Hepatocyte (in vitro differentiated cells): ENCODE data around the gene C15orf62. TPM values are rescaled to one million over a fixed set of nuclear protein-coding genes. Genes with fewer than 3 reads are reported as not detected.

Experiments
- DNase-seq: peaks from one replicate; pipeline ENCODE4 v3.0.0-alpha.2; 2016; ENCODE audit warnings: low spot score
- H2AFZ ChIP-seq: fragments of 200-600 bp; sonication (generic); 2 replicates; pipeline ENCODE4 v1.6.0; 2016; ENCODE audit warnings: antibody characterized with exemption, mild to moderate bottlenecking
- H3K27ac ChIP-seq: fragments of 200-600 bp; sonication (generic); 2 replicates; pipeline ENCODE4 v1.5.1; 2016; ENCODE audit warnings: mild to moderate bottlenecking
- H3K27me3 ChIP-seq: fragments of 200-600 bp; sonication (generic); 2 replicates; pipeline ENCODE4 v1.6.1; 2016
- H3K36me3 ChIP-seq: fragments of 200-600 bp; sonication (generic); replicated peaks from 2 replicates; pipeline ENCODE4 v1.5.1; 2016; ENCODE audit warnings: low read depth; ENCODE audit not compliant: insufficient read depth
- H3K4me1 ChIP-seq: fragments of 200-600 bp; sonication (generic); 2 replicates; pipeline ENCODE4 v1.5.1; 2016; ENCODE audit warnings: mild to moderate bottlenecking, moderate library complexity; ENCODE audit not compliant: insufficient read depth
- H3K4me2 ChIP-seq: fragments of 200-600 bp; sonication (generic); 2 replicates; pipeline ENCODE4 v1.6.0; 2016
- H3K4me3 ChIP-seq: fragments of 200-600 bp; sonication (generic); 2 replicates; pipeline ENCODE4 v1.5.1; 2016; ENCODE audit warnings: mild to moderate bottlenecking
- H3K79me2 ChIP-seq: fragments of 200-600 bp; sonication (generic); 2 replicates; pipeline ENCODE4 v1.6.0; 2017; ENCODE audit warnings: mild to moderate bottlenecking
- H3K9me2 ChIP-seq: fragments of 200-600 bp; sonication (generic); replicated peaks from 2 replicates; pipeline ENCODE4 v1.6.0; 2017; ENCODE audit warnings: mild to moderate bottlenecking; ENCODE audit not compliant: insufficient read depth
- H3K9me3 ChIP-seq: fragments of 200-600 bp; sonication (generic); 2 replicates; pipeline ENCODE4 v1.5.1; 2016; ENCODE audit warnings: low read depth, mild to moderate bottlenecking
- H4K20me1 ChIP-seq: fragments of 200-600 bp; sonication (generic); 2 replicates; pipeline ENCODE4 v1.6.0; 2016; ENCODE audit warnings: mild to moderate bottlenecking; ENCODE audit not compliant: insufficient read depth, poor library complexity, severe bottlenecking
- EZH2 ChIP-seq: fragments of 200-600 bp; sonication (generic); IDR thresholded peaks from 2 replicates; pipeline ENCODE4 v1.6.1; 2016; ENCODE audit warnings: antibody characterized with exemption, mild to moderate bottlenecking, borderline replicate concordance
- EZH2phosphoT487 ChIP-seq: fragments of 200-600 bp; sonication (generic); IDR thresholded peaks from one replicate; pipeline ENCODE4 v1.6.1; 2018; ENCODE audit warnings: antibody characterized with exemption, mild to moderate bottlenecking, low read depth, moderate library complexity; ENCODE audit not compliant: unreplicated experiment, severe bottlenecking
- WGBS: methylation state at CpG from one replicate; pipeline ENCODE4 v1.1.6; 2016; ENCODE audit warnings: low lambda C conversion rate; ENCODE audit errors: missing lambda C conversion rate; 5-methylcytosine and 5-hydroxymethylcytosine counted together
- polyA plus RNA-seq: library from polyadenylated mRNA; unstranded; fragments of >200 nt; fragmentation: Nextera tagmentation; extraction: Ambion mirVana; gene quantifications from 2 replicates; pipeline ENCODE4 v1.2.1, GENCODE V29; 2016
- total RNA-seq: library from RNA; depleted of rRNA; stranded (reverse); fragments of >200 nt; gene quantifications from 2 replicates; pipeline ENCODE4 v1.2.3, GENCODE V29; 2014
- TF ChIP-seq, protein P1 (sequence below): fragments of 200-600 bp; sonication (generic); IDR thresholded peaks from 2 replicates; pipeline ENCODE4 v1.5.1; 2016; ENCODE audit warnings: antibody characterized with exemption, mild to moderate bottlenecking; ENCODE audit not compliant: poor library complexity

Gene C15orf62
- total and polyA plus RNA-seq, 2 experiments from 2014 or later = 0.43 to 0.97 TPM

GRCh38 chr15:40787344-40787841, 17.6 kb downstream of the C15orf62 start:
- Histone ChIP-seq H3K36me3 (no peaks in the 10 kb centered on the region), H3K9me3 (no peaks in the 10 kb centered on the region), H3K4me1 (peaks cover 16% of the 10 kb centered on the region), H3K79me2 (peaks cover 49% of the 10 kb centered on the region), H3K4me3 (no peak overlapping the region), H3K9me2 (no peaks in the 10 kb centered on the region), H4K20me1 (no peaks in the 10 kb centered on the region), H3K27ac (peak overlapping the region; percentile 83), H2AFZ (no peak overlapping the region), H3K4me2 (peak overlapping the region; percentile 12), H3K27me3 (no peaks in the 10 kb centered on the region)
- TF ChIP-seq, protein P1, sequence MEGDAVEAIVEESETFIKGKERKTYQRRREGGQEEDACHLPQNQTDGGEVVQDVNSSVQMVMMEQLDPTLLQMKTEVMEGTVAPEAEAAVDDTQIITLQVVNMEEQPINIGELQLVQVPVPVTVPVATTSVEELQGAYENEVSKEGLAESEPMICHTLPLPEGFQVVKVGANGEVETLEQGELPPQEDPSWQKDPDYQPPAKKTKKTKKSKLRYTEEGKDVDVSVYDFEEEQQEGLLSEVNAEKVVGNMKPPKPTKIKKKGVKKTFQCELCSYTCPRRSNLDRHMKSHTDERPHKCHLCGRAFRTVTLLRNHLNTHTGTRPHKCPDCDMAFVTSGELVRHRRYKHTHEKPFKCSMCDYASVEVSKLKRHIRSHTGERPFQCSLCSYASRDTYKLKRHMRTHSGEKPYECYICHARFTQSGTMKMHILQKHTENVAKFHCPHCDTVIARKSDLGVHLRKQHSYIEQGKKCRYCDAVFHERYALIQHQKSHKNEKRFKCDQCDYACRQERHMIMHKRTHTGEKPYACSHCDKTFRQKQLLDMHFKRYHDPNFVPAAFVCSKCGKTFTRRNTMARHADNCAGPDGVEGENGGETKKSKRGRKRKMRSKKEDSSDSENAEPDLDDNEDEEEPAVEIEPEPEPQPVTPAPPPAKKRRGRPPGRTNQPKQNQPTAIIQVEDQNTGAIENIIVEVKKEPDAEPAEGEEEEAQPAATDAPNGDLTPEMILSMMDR = no peak
- TF ChIP-seq EZH2phosphoT487 = no peak
- TF ChIP-seq EZH2 = no peak
- WGBS = 35% methylated on average over 4 of the region's 4 CpGs
- peak; percentile 64 for DNase-seq

DNA sequence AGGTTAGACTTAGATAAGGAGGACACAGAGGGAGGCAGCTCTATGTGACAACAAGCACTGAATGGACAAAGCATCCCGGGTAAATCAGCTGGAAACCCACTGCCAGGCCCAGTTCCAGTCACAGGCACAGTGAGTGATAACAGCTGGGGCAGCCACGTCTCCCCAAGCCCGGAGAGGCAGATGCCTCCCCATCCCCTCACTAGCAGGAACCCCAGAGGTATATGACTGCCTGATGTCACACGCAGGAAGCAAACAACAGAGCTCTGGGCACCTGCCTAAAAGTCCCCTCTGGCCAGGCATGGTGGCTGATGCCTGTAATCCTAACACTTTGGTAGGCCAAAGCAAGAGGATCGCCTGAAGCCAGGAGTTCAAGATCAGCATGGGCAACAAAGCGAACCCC, 18.2 kb downstream of the C15orf62 start:
- Histone ChIP-seq H2AFZ (no peak overlapping the region), H3K9me3 (no peaks in the 10 kb centered on the region), H3K79me2 (peaks cover 47% of the 10 kb centered on the region), H3K36me3 (no peaks in the 10 kb centered on the region), H3K4me2 (peak overlapping the region; percentile 12), H3K4me1 (peaks cover 17% of the 10 kb centered on the region), H3K4me3 (no peak overlapping the region), H4K20me1 (no peaks in the 10 kb centered on the region), H3K9me2 (no peaks in the 10 kb centered on the region), H3K27ac (peak overlapping the region; percentile 83), H3K27me3 (no peaks in the 10 kb centered on the region)
- no peak for TF ChIP-seq EZH2phosphoT487
- TF ChIP-seq, protein P1 = no peak
- TF ChIP-seq EZH2 = no peak
- no peak for DNase-seq
- WGBS = 73% methylated on average over 6 of the region's 6 CpGs

GRCh38 chr15:40789119-40789518, 19.3 kb downstream of the C15orf62 start:
- Histone ChIP-seq H3K9me2 (no peaks in the 10 kb centered on the region), H3K4me1 (peaks cover 22% of the 10 kb centered on the region), H3K79me2 (peaks cover 45% of the 10 kb centered on the region), H3K27me3 (no peaks in the 10 kb centered on the region), H3K4me3 (no peak overlapping the region), H3K4me2 (no peak overlapping the region), H2AFZ (no peak overlapping the region), H3K36me3 (no peaks in the 10 kb centered on the region), H3K9me3 (no peaks in the 10 kb centered on the region), H4K20me1 (no peaks in the 10 kb centered on the region), H3K27ac (no peak overlapping the region)
- no peak for DNase-seq
- WGBS = 83% methylated on average over 4 of the region's 5 CpGs
- TF ChIP-seq, protein P1 = no peak
- no peak for TF ChIP-seq EZH2
- no peak for TF ChIP-seq EZH2phosphoT487
